GM23338 (cell line): ENCODE results near the gene OR9Q2. TPM values are rescaled to one million over a fixed set of nuclear protein-coding genes. Genes with fewer than 3 reads are reported as not detected.

Experiments used
- ATAC-seq: fragments of 200-7000 bp; cut with Tn5 transposase; 3 replicates; pipeline ENCODE4 v1.9.1; 2020
- DNase-seq: peaks from one replicate; pipeline ENCODE4 v3.0.0-alpha.2; 2015; ENCODE audit warnings: low spot score
- H2AFZ ChIP-seq: fragments of 200-600 bp; sonication (generic); 2 replicates; pipeline ENCODE4 v1.8.0; 2016; ENCODE audit warnings: antibody characterized with exemption, mild to moderate bottlenecking, moderate library complexity
- H3F3A ChIP-seq: fragments of 200-600 bp; sonication (generic); replicated peaks from 2 replicates; pipeline ENCODE4 v1.8.0; 2017; ENCODE audit warnings: antibody characterized with exemption, mixed run types, low read depth
- H3K27ac ChIP-seq: fragments of 200-600 bp; sonication (generic); 2 replicates; pipeline ENCODE4 v1.6.1; 2016; ENCODE audit warnings: low read depth
- H3K27me3 ChIP-seq: fragments of 200-600 bp; sonication (generic); 2 replicates; pipeline ENCODE4 v1.8.0; 2016; ENCODE audit warnings: mild to moderate bottlenecking, mixed run types, moderate library complexity; ENCODE audit not compliant: insufficient read depth
- H3K36me3 ChIP-seq: fragments of 200-600 bp; sonication (generic); 2 replicates; pipeline ENCODE4 v1.8.0; 2016; ENCODE audit warnings: mild to moderate bottlenecking; ENCODE audit not compliant: insufficient read depth
- H3K4me1 ChIP-seq: fragments of 200-600 bp; sonication (generic); 2 replicates; pipeline ENCODE4 v1.8.0; 2016; ENCODE audit warnings: mild to moderate bottlenecking, moderate library complexity; ENCODE audit not compliant: insufficient read depth
- H3K4me2 ChIP-seq: fragments of 200-600 bp; sonication (generic); 2 replicates; pipeline ENCODE4 v1.7.1; 2017; ENCODE audit warnings: mixed run types
- H3K4me3 ChIP-seq: fragments of 200-600 bp; sonication (generic); 2 replicates; pipeline ENCODE4 v1.6.1; 2016; ENCODE audit warnings: mixed run types
- H3K79me2 ChIP-seq: fragments of 200-600 bp; sonication (generic); replicated peaks from 2 replicates; pipeline ENCODE4 v1.8.0; 2017; ENCODE audit warnings: mild to moderate bottlenecking; ENCODE audit not compliant: insufficient read depth
- H3K9me2 ChIP-seq: fragments of 200-600 bp; sonication (generic); 2 replicates; pipeline ENCODE4 v1.8.0; 2017; ENCODE audit not compliant: insufficient read depth
- H4K20me1 ChIP-seq: fragments of 200-600 bp; sonication (generic); replicated peaks from 2 replicates; pipeline ENCODE4 v1.8.0; 2017; ENCODE audit warnings: mild to moderate bottlenecking; ENCODE audit not compliant: insufficient read depth
- H3K27ac Mint-ChIP-seq: 2 replicates; pipeline ENCODE4 v1.8.0; 2020; ENCODE audit warnings: inconsistent platforms, mild to moderate bottlenecking, moderate library complexity, mixed read lengths
- H3K27me3 Mint-ChIP-seq: 3 replicates; pipeline ENCODE4 v1.8.0; 2022; ENCODE audit warnings: low read depth, mild to moderate bottlenecking, moderate library complexity, mixed read lengths, inconsistent platforms; ENCODE audit not compliant: insufficient read depth, poor library complexity
- H3K36me3 Mint-ChIP-seq: 3 replicates; pipeline ENCODE4 v1.8.0; 2021; ENCODE audit warnings: low read depth, mild to moderate bottlenecking, inconsistent platforms, moderate library complexity, mixed read lengths
- H3K4me1 Mint-ChIP-seq: 3 replicates; pipeline ENCODE4 v1.8.0; 2020; ENCODE audit warnings: mild to moderate bottlenecking, inconsistent platforms, mixed read lengths
- H3K4me3 Mint-ChIP-seq: 3 replicates; pipeline ENCODE4 v1.8.0; 2021; ENCODE audit warnings: moderate library complexity, mild to moderate bottlenecking, inconsistent platforms, mixed read lengths
- H3K9me3 Mint-ChIP-seq: 3 replicates; pipeline ENCODE4 v1.8.0; 2020; ENCODE audit warnings: moderate library complexity, mild to moderate bottlenecking, inconsistent platforms, mixed read lengths
- CREB1 ChIP-seq: fragments of 250-450 bp; sonication (Bioruptor Pico); IDR thresholded peaks from 2 replicates; pipeline ENCODE4 v1.5.0; 2020; ENCODE audit warnings: low read depth, mild to moderate bottlenecking, moderate library complexity
- CTCF ChIP-seq, 2 experiments: fragments of 200-600 bp in 1 of 2; sonication (generic) in 1 of 2; conservative IDR thresholded peaks; 2 replicates each; pipeline versions ENCODE4 v1.5.1 to v1.6.1; 2016 to 2017; ENCODE audit warnings: antibody characterized with exemption in 2 of 2, low read depth in 2 of 2, mild to moderate bottlenecking in 2 of 2, moderate library complexity in 1 of 2
- ETS1 ChIP-seq: IDR thresholded peaks from 2 replicates; pipeline ENCODE4 v1.6.1; 2016; ENCODE audit warnings: antibody characterized with exemption
- EZH2 ChIP-seq: fragments of 200-600 bp; sonication (generic); IDR thresholded peaks from one replicate; pipeline ENCODE4 v1.8.0; 2017; ENCODE audit warnings: antibody characterized with exemption, mild to moderate bottlenecking, low read depth; ENCODE audit not compliant: unreplicated experiment
- EZH2phosphoT487 ChIP-seq: fragments of 200-600 bp; sonication (generic); IDR thresholded peaks from one replicate; pipeline ENCODE4 v1.8.1; 2018; ENCODE audit warnings: antibody characterized with exemption; ENCODE audit not compliant: unreplicated experiment
- JUNB ChIP-seq: IDR thresholded peaks from one replicate; pipeline ENCODE4 v1.6.1; 2016; ENCODE audit warnings: antibody characterized with exemption; ENCODE audit not compliant: unreplicated experiment
- NANOG ChIP-seq: IDR thresholded peaks from 2 replicates; pipeline ENCODE4 v1.6.1; 2016; ENCODE audit warnings: antibody characterized with exemption, borderline replicate concordance
- POLR2AphosphoS5 ChIP-seq: IDR thresholded peaks from 2 replicates; pipeline ENCODE4 v1.6.1; 2016; ENCODE audit warnings: antibody characterized with exemption, low read depth
- REST ChIP-seq: IDR thresholded peaks from one replicate; pipeline ENCODE4 v1.6.1; 2018; ENCODE audit warnings: antibody characterized with exemption; ENCODE audit not compliant: unreplicated experiment
- STAT1 ChIP-seq: IDR thresholded peaks from one replicate; pipeline ENCODE4 v1.6.1; 2016; ENCODE audit warnings: antibody characterized with exemption; ENCODE audit not compliant: unreplicated experiment
- ZNF114 ChIP-seq: fragments of 250-450 bp; sonication (Bioruptor Pico); IDR thresholded peaks from 2 replicates; pipeline ENCODE4 v1.5.0; 2020; ENCODE audit warnings: mild to moderate bottlenecking, moderate library complexity
- ZNF331 ChIP-seq: fragments of 250-450 bp; sonication (Bioruptor Pico); IDR thresholded peaks from 2 replicates; pipeline ENCODE4 v1.5.0; 2020; ENCODE audit warnings: low read depth, mild to moderate bottlenecking, moderate library complexity
- polyA plus RNA-seq: library from polyadenylated mRNA; unstranded; fragments of >200 nt; fragmentation: Nextera tagmentation; extraction: Ambion mirVana; gene quantifications from 2 replicates; pipeline ENCODE4 v1.2.1, GENCODE V29; 2016
- total RNA-seq: library from RNA; depleted of rRNA; stranded (reverse); fragments of >200 nt; shearing (Covaris generic); gene quantifications from 2 replicates; pipeline ENCODE4 v1.2.3, GENCODE V29; 2014

The OR9Q2 gene
- total and polyA plus RNA-seq, 2 experiments from 2014 or later: 0.17 TPM; not detected in 1

GRCh38 chr11:58178444-58178843, 10.4 kb upstream of the OR9Q2 start:
- no peaks in the 10 kb centered on the region for H3K9me3 Mint-ChIP-seq
- no peaks in the 10 kb centered on the region for H4K20me1 ChIP-seq
- H3K36me3 ChIP-seq: no peaks in the 10 kb centered on the region
- H3K79me2 ChIP-seq: no peaks in the 10 kb centered on the region
- no peak overlapping the region for H3K27ac Mint-ChIP-seq
- peaks cover 5% of the 10 kb centered on the region; the same call in 2 of the 3 replicates for H3K4me1 Mint-ChIP-seq
- H3K36me3 Mint-ChIP-seq: no peaks in the 10 kb centered on the region
- no peaks in the 10 kb centered on the region for H3K27me3 ChIP-seq
- no peak overlapping the region for H3K27ac ChIP-seq
- H3K4me1 ChIP-seq: no peaks in the 10 kb centered on the region
- no peaks in the 10 kb centered on the region for H3F3A ChIP-seq
- H3K4me2 ChIP-seq: no peak overlapping the region
- TF ChIP-seq JUNB: no peak
- TF ChIP-seq POLR2AphosphoS5: no peak
- no peak for TF ChIP-seq ETS1
- peaks cover 19% of the 10 kb centered on the region; the same call in 1 of the 2 replicates for H3K9me2 ChIP-seq
- ATAC-seq (no peak), DNase-seq (no peak)
- no peak overlapping the region for H3K4me3 Mint-ChIP-seq
- no peaks in the 10 kb centered on the region for H3K27me3 Mint-ChIP-seq
- H3K4me3 ChIP-seq: no peak overlapping the region
- H2AFZ ChIP-seq: peak overlapping the region; percentile 5; the same call in 1 of the 2 replicates

GRCh38 chr11:58179648-58180047, 9.2 kb upstream of the OR9Q2 start:
- Mint-ChIP-seq H3K36me3 (no peaks in the 10 kb centered on the region), H3K27ac (no peak overlapping the region), H3K27me3 (no peaks in the 10 kb centered on the region), H3K4me3 (no peak overlapping the region), H3K4me1 (peaks cover 5% of the 10 kb centered on the region; the same call in 2 of the 3 replicates), H3K9me3 (no peaks in the 10 kb centered on the region)
- no peaks in the 10 kb centered on the region for H4K20me1 ChIP-seq
- DNase-seq (no peak), ATAC-seq (no peak)
- no peaks in the 10 kb centered on the region for H3K4me1 ChIP-seq
- H3K9me2 ChIP-seq: peaks cover 26% of the 10 kb centered on the region; the same call in 1 of the 2 replicates
- H3K4me3 ChIP-seq: no peak overlapping the region
- H3K4me2 ChIP-seq: no peak overlapping the region
- H3F3A ChIP-seq: no peaks in the 10 kb centered on the region
- H3K27ac ChIP-seq: no peak overlapping the region
- H2AFZ ChIP-seq: no peak overlapping the region
- no peaks in the 10 kb centered on the region for H3K36me3 ChIP-seq
- H3K27me3 ChIP-seq: no peaks in the 10 kb centered on the region
- H3K79me2 ChIP-seq: no peaks in the 10 kb centered on the region
- TF ChIP-seq ZNF331 (CRISPR knock-in tag) (no peak), CREB1 (CRISPR knock-in tag) (no peak), CTCF (conservative IDR thresholded peaks at IDR 0.05; ENCODE audit: low read depth in 2 of 2) (no peak), ETS1 (no peak), EZH2 (no peak), ZNF114 (CRISPR knock-in tag) (no peak), STAT1 (no peak), NANOG (no peak), EZH2phosphoT487 (no peak), REST (no peak), JUNB (no peak)
